Natural killer cell (primary cell): ENCODE results near the gene KIFC3. TPM values are rescaled to one million over a fixed set of nuclear protein-coding genes. Genes with fewer than 3 reads are reported as not detected.

Source experiments
- ATAC-seq, 3 donors: fragments of 150-1000 bp in 2 of 3; fragments of 200-7000 bp in 1 of 3; cut with Tn5 transposase; 1 replicate in 1 of 3; 2 replicates in 2 of 3; pipeline ENCODE4 v1.10.0; 2021; ENCODE audit warnings: mild to moderate bottlenecking in 2 of 3, moderate library complexity in 2 of 3
- DNase-seq, 2 donors: peaks; one replicate each; pipeline versions ENCODE4 v3.0.0 to v3.0.0-alpha.2; 2013 to 2021; ENCODE audit warnings: mixed read lengths in 1 of 2
- H3K27ac ChIP-seq: one replicate; pipeline ENCODE4 v1.5.1; 2013; ENCODE audit warnings: mild to moderate bottlenecking, low read length
- H3K27me3 ChIP-seq: one replicate; pipeline ENCODE4 v1.6.1; 2013; ENCODE audit warnings: low read length; ENCODE audit not compliant: control insufficient read depth, insufficient read depth
- H3K36me3 ChIP-seq: one replicate; pipeline ENCODE4 v1.6.1; 2013; ENCODE audit warnings: low read length; ENCODE audit not compliant: control insufficient read depth, insufficient read depth
- H3K4me1 ChIP-seq: one replicate; pipeline ENCODE4 v1.6.1; 2013; ENCODE audit warnings: low read length; ENCODE audit not compliant: control insufficient read depth, insufficient read depth
- H3K4me3 ChIP-seq: one replicate; pipeline ENCODE4 v1.5.1; 2013; ENCODE audit warnings: low read length
- H3K9me3 ChIP-seq: one replicate; pipeline ENCODE4 v1.6.1; 2013; ENCODE audit warnings: low read length; ENCODE audit not compliant: control insufficient read depth, insufficient read depth
- H3K27ac Mint-ChIP-seq, 2 donors: one replicate each; pipeline ENCODE4 v1.8.0; 2022; ENCODE audit warnings: mild to moderate bottlenecking in 2 of 2, mixed read lengths in 2 of 2, moderate library complexity in 1 of 2
- H3K27me3 Mint-ChIP-seq, 2 donors: one replicate each; pipeline ENCODE4 v1.8.0; 2022; ENCODE audit warnings: low read depth in 2 of 2, mixed read lengths in 2 of 2
- H3K36me3 Mint-ChIP-seq: one replicate; pipeline ENCODE4 v1.8.0; 2022; ENCODE audit warnings: mixed read lengths
- H3K4me1 Mint-ChIP-seq, 2 donors: one replicate each; pipeline ENCODE4 v1.8.0; 2022; ENCODE audit warnings: mixed read lengths in 2 of 2
- H3K4me3 Mint-ChIP-seq: one replicate; pipeline ENCODE4 v1.8.0; 2022; ENCODE audit warnings: mild to moderate bottlenecking, moderate library complexity, mixed read lengths
- H3K9me3 Mint-ChIP-seq, 2 donors: one replicate each; pipeline ENCODE4 v1.8.0; 2022; ENCODE audit warnings: mixed read lengths in 2 of 2
- WGBS: methylation state at CpG from one replicate; pipeline ENCODE4 v1.1.7; 2013; ENCODE audit warnings: missing lambda C conversion rate; ENCODE audit not compliant: insufficient coverage; 5-methylcytosine and 5-hydroxymethylcytosine counted together
- intact Hi-C: fragments of 100-400 bp; cut with micrococcal nuclease; formaldehyde crosslinking; loops from one replicate; pipeline ENCODE4 v1.14.2; 2022
- total RNA-seq, 4 donors: library from RNA; stranded (reverse); fragments of 120-200 nt in 1 of 4; gene quantifications; one replicate each; pipeline versions ENCODE4 v1.2.3 to v1.2.4, GENCODE V29; 2013 to 2022
- TF ChIP-seq, protein P1 (sequence below): fragments of 200-600 bp; IDR thresholded peaks from one replicate; pipeline ENCODE4 v1.8.0; 2022; ENCODE audit warnings: antibody characterized with exemption

KIFC3 gene
- total RNA-seq, 3 donors from 2014 or later (not counting 1 experiment from before 2014, with no cell fraction given) = 54.2 to 106 (median 84.9) TPM

DNA sequence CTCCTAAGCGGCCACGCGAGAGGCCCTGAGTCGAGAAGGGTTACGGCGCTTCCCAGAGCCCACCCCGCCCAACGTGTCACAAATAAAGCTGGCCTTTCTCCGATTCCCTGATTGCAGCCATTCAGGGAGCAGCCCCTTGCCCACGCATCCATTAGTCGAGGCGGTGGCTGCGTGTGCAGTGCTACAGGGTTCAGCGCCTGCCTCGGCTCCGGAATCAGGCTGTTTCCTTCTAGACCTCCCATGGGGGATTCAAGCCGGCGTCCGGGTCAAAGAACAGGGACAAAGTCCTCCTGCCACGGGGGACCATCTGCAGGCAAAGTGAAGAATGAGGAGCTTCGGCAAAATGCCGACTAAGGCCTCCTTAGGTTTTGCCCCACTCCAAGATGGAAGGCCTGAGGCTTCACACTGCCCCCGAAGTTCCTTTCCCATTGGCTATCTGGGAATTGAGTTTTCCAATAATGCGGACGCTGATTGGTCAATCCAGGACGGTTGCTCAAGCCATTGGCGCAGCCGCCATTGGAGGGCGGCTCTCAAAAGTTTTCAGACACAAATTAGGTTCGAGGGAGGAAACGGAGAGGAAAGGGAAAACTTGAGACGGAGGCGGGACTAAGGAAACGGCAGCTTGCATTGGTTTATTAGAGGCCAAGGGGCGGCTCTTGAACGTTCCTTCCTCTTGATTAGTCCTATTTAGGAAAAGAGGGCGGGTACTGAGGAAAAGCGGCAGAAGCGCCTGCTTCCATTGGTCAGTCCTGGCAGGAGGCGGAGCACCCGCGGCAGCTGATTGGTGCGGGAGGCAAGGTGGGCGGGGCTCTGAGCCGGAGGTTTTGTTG, 67.2 kb downstream of the KIFC3 start:
- Histone ChIP-seq H3K9me3 (no peaks in the 10 kb centered on the region), H3K4me3 (peak overlapping the region; percentile 70), H3K27ac (peak overlapping the region; percentile 67), H3K36me3 (no peaks in the 10 kb centered on the region), H3K27me3 (no peaks in the 10 kb centered on the region), H3K4me1 (peaks cover 24% of the 10 kb centered on the region)
- peak overlapping the region; percentile 95 for H3K4me3 Mint-ChIP-seq
- DNase-seq = peak; percentile 95 to 99
- no peaks in the 10 kb centered on the region for H3K36me3 Mint-ChIP-seq
- TF ChIP-seq, protein P1, sequence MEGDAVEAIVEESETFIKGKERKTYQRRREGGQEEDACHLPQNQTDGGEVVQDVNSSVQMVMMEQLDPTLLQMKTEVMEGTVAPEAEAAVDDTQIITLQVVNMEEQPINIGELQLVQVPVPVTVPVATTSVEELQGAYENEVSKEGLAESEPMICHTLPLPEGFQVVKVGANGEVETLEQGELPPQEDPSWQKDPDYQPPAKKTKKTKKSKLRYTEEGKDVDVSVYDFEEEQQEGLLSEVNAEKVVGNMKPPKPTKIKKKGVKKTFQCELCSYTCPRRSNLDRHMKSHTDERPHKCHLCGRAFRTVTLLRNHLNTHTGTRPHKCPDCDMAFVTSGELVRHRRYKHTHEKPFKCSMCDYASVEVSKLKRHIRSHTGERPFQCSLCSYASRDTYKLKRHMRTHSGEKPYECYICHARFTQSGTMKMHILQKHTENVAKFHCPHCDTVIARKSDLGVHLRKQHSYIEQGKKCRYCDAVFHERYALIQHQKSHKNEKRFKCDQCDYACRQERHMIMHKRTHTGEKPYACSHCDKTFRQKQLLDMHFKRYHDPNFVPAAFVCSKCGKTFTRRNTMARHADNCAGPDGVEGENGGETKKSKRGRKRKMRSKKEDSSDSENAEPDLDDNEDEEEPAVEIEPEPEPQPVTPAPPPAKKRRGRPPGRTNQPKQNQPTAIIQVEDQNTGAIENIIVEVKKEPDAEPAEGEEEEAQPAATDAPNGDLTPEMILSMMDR = no peak
- H3K27ac Mint-ChIP-seq = peak overlapping the region; percentile 96
- intact Hi-C loops = loop anchor here (1.0 to 5.0 kb wide), 11 partner anchors 22 to 548 kb away; partner anchors contain the start of genes CCDC102A, CFAP20, CIAPIN1 and COQ9
- H3K4me1 Mint-ChIP-seq = peaks cover 34 to 37% of the 10 kb centered on the region in 2 donors
- H3K27me3 Mint-ChIP-seq = no peaks in the 10 kb centered on the region
- ATAC-seq = peak; percentile 88 to 97 (median 88)
- H3K9me3 Mint-ChIP-seq = no peaks in the 10 kb centered on the region
- under 1% methylated on average over 45 of the region's 45 CpGs for whole genome bisulfite sequencing

DNA sequence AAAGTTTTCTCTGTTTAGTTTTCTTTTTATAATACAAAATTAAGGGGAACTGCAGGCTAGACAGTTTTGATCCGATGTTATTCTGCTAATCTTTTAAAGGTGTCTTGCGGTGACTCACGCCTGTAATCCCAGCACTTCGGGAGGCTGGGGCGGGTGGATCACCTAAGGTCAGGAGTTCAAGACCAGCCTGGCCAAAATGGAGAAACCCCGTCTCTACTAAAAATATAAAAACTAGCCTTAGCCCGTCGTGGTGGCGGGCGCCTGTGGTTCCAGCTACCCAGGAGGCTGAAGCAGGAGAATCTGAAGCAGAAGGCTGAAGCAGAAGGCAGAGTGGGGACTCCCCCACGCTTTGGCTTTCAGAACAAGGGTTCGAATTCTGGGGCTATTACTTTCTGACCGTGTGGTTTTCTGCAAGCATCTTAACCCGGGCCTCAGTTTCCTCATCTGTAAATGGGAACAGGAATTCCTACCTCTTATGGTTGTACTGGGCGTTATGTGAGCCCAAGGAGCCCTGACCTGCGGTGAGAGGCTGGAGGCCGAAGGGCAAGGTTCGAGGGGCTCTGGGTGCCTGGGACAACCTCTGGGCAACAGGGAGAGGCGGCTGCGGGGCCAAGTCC, 67.9 kb downstream of the KIFC3 start:
- no peaks in the 10 kb centered on the region for H3K27me3 Mint-ChIP-seq
- H3K36me3 ChIP-seq = no peaks in the 10 kb centered on the region
- intact Hi-C loops = loop anchor here (2.0 kb wide), 3 partner anchors 68 to 158 kb away; no protein-coding TSS in a partner anchor
- no peaks in the 10 kb centered on the region for H3K27me3 ChIP-seq
- peaks cover 24% of the 10 kb centered on the region for H3K4me1 ChIP-seq
- H3K27ac ChIP-seq = peak overlapping the region; percentile 67
- peak overlapping the region; percentile 96 for H3K27ac Mint-ChIP-seq
- H3K9me3 ChIP-seq = no peaks in the 10 kb centered on the region
- H3K9me3 Mint-ChIP-seq = no peaks in the 10 kb centered on the region
- DNase-seq (no peak), ATAC-seq (no peak)
- 48% methylated on average over 19 of the region's 20 CpGs for WGBS
- TF ChIP-seq, protein P1 = no peak
- H3K4me3 ChIP-seq = peak overlapping the region; percentile 70
- H3K4me3 Mint-ChIP-seq = peak overlapping the region; percentile 95
- peaks cover 34 to 37% of the 10 kb centered on the region in 2 donors for H3K4me1 Mint-ChIP-seq
- H3K36me3 Mint-ChIP-seq = no peaks in the 10 kb centered on the region

GRCh38 chr16:57732714-57733113, 69.6 kb downstream of the KIFC3 start:
- Mint-ChIP-seq H3K27ac (peak overlapping the region; percentile 1 to 55), H3K27me3 (no peaks in the 10 kb centered on the region), H3K4me3 (peak overlapping the region; percentile 80), H3K4me1 (peaks cover 34 to 37% of the 10 kb centered on the region in 2 donors), H3K9me3 (peaks cover 0 to 2% of the 10 kb centered on the region in 2 donors), H3K36me3 (no peaks in the 10 kb centered on the region)
- 89% methylated on average over 1 of the region's 2 CpGs for WGBS
- no peak for DNase-seq
- H3K4me1 ChIP-seq = peaks cover 24% of the 10 kb centered on the region
- no peak overlapping the region for H3K4me3 ChIP-seq
- H3K36me3 ChIP-seq = no peaks in the 10 kb centered on the region
- no peaks in the 10 kb centered on the region for H3K27me3 ChIP-seq
- TF ChIP-seq, protein P1 = no peak
- intact Hi-C loops = no loop called here
- no peaks in the 10 kb centered on the region for H3K9me3 ChIP-seq
- H3K27ac ChIP-seq = no peak overlapping the region
- no peak for ATAC-seq
